GM13977 (cell line): ENCODE results near the gene ZNF830.

Source experiments
- DNase-seq: peaks from one replicate; pipeline ENCODE4 v3.0.0; 2012; ENCODE audit warnings: low spot score
- CTCF ChIP-seq: IDR thresholded peaks from 2 replicates; pipeline ENCODE4 v1.5.1; 2012; ENCODE audit warnings: mild to moderate bottlenecking, control low read depth; ENCODE audit not compliant: insufficient read depth; ENCODE audit errors: extremely low read depth, missing control alignments
- in situ Hi-C: fragments of 300-500 bp; cut with MboI; formaldehyde crosslinking; loops from one replicate; pipeline ENCODE4 v1.12.0; 2022; ENCODE audit warnings: low sequenced_read_pairs, low pct_unique_long_range_greater_than_20kb, mixed read lengths, inconsistent platforms; ENCODE audit not compliant: unreplicated experiment

Gene ZNF830

GRCh38 chr17:34980353-34980680 is 19.0 kb downstream of the ZNF830 start, which contains the start of gene LIG3:
Gene LIG3 (plus strand): TSS chr17:34980512. CDS start chr17:34983006, 2,494 bp downstream.
- in situ Hi-C loops, result no loop called here
- peak; percentile 95 for DNase-seq
- TF ChIP-seq CTCF, result no peak

- in situ Hi-C loops, result no loop called here
- DNase-seq, result peak; percentile 94
- TF ChIP-seq CTCF, result peak; percentile 52
These were observed 19.6 kb downstream of the ZNF830 start for GRCh38 chr17:34980681-34981537.

GRCh38 chr17:34981538-34982241 is 20.4 kb downstream of the ZNF830 start:
- no peak for TF ChIP-seq CTCF
- in situ Hi-C loops, result no loop called here
- no peak for DNase-seq

GRCh38 chr17:34987232-34987631 is 25.9 kb downstream of the ZNF830 start:
- DNase-seq, result no peak
- in situ Hi-C loops, result no loop called here
- TF ChIP-seq CTCF, result no peak

GRCh38 chr17:34988644-34989043 is 27.3 kb downstream of the ZNF830 start:
- DNase-seq, result no peak
- in situ Hi-C loops, result no loop called here
- TF ChIP-seq CTCF, result no peak

GRCh38 chr17:34989473-34989872 is 28.1 kb downstream of the ZNF830 start:
- no peak for DNase-seq
- TF ChIP-seq CTCF, result no peak
- in situ Hi-C loops, result no loop called here
